ENCODE results near the gene NDUFS8.

The NDUFS8 gene

GRCh38 chr11:68049509-68050370 lies 19.3 kb downstream of the NDUFS8 start:
- DNase-seq (ENCODE audit: low read depth in 3 of 3) = no peak

- DNase-seq (ENCODE audit: low read depth in 3 of 3) = no peak
Measured at GRCh38 chr11:68050371-68050841, 19.9 kb downstream of the NDUFS8 start.

- DNase-seq (ENCODE audit: low read depth in 3 of 3) = no peak
Measured at GRCh38 chr11:68051191-68052136, 21.0 kb downstream of the NDUFS8 start.

- DNase-seq (ENCODE audit: low read depth in 3 of 3) = no peak
Measured at GRCh38 chr11:68052137-68052873, 21.8 kb downstream of the NDUFS8 start.

GRCh38 chr11:68053117-68053516 lies 22.6 kb downstream of the NDUFS8 start:
- DNase-seq (ENCODE audit: low read depth in 3 of 3) = no peak

GRCh38 chr11:68053981-68054812 lies 23.7 kb downstream of the NDUFS8 start:
- DNase-seq (ENCODE audit: low read depth in 3 of 3) = no peak

- DNase-seq (ENCODE audit: low read depth in 3 of 3) = no peak
Measured at GRCh38 chr11:68056317-68057285, 26.1 kb downstream of the NDUFS8 start.

GRCh38 chr11:68057807-68058206 lies 27.3 kb downstream of the NDUFS8 start:
- DNase-seq (ENCODE audit: low read depth in 3 of 3) = no peak

- no peak for DNase-seq (ENCODE audit: low read depth in 3 of 3)
Measured at GRCh38 chr11:68061508-68061907, 31.0 kb downstream of the NDUFS8 start.

- DNase-seq (ENCODE audit: low read depth in 3 of 3) = no peak
Measured at GRCh38 chr11:68064926-68065325, 34.4 kb downstream of the NDUFS8 start.

GRCh38 chr11:68065841-68066240 lies 35.4 kb downstream of the NDUFS8 start:
- no peak for DNase-seq (ENCODE audit: low read depth in 3 of 3)

- no peak for DNase-seq (ENCODE audit: low read depth in 3 of 3)
Measured at GRCh38 chr11:68066742-68067141, 36.3 kb downstream of the NDUFS8 start.

GRCh38 chr11:68067991-68068390 lies 37.5 kb downstream of the NDUFS8 start:
- DNase-seq (ENCODE audit: low read depth in 3 of 3) = no peak

GRCh38 chr11:68071281-68072048 lies 41.0 kb downstream of the NDUFS8 start:
- DNase-seq (ENCODE audit: low read depth in 3 of 3) = no peak

GRCh38 chr11:68074584-68075352 lies 44.3 kb downstream of the NDUFS8 start:
- DNase-seq (ENCODE audit: low read depth in 3 of 3) = no peak

- no peak for DNase-seq (ENCODE audit: low read depth in 3 of 3)
Measured at GRCh38 chr11:68076371-68077042, 46.0 kb downstream of the NDUFS8 start.

All from stimulated activated CD4-positive, alpha-beta T cell treated with anti-CD3 and anti-CD28 coated beads, TNF-alpha, amount 100 ng/mL, for 48 hours (primary cell).